ENCODE data around the gene MARVELD3. TPM values are rescaled to one million over a fixed set of nuclear protein-coding genes. Genes with fewer than 3 reads are reported as not detected.

Gene MARVELD3
- total and polyA plus RNA-seq, 2 of the 8 experiments (the other 6 are each of a cell fraction or from before 2014, with no cell fraction given), result 18.0 to 34.8 TPM

GRCh38 chr16:71673582-71673973 lies 47.6 kb downstream of the MARVELD3 start:
- H3K9ac ChIP-seq (replicated peaks in 1 of 4; ENCODE audit: extremely low read depth in 1 of 4, low read depth in 3 of 4, low read length in 3 of 4), result no peak overlapping the region
- H3K23me2 ChIP-seq (ENCODE audit: low read depth, low read length), result no peaks in the 10 kb centered on the region; the same call in 1 of the 2 replicates
- H3K23ac ChIP-seq (ENCODE audit: insufficient read length), result no peak overlapping the region
- DNase-seq (ENCODE audit: low read depth in 1 of 2, low spot score in 2 of 2), result no peak
- no peak overlapping the region for H3K18ac ChIP-seq (ENCODE audit: extremely low read depth, low read length)
- FAIRE-seq, result no peak
- no peak overlapping the region for H2BK20ac ChIP-seq (ENCODE audit: low read length)
- H3K4me2 ChIP-seq (ENCODE audit: insufficient read depth in 1 of 2, low read depth in 2 of 2, low read length in 2 of 2), result no peak overlapping the region
- no peaks in the 10 kb centered on the region for H3K79me1 ChIP-seq (ENCODE audit: low read depth, low read length)
- H2BK5ac ChIP-seq (ENCODE audit: low read depth, low read length), result no peak overlapping the region
- H3K36me3 ChIP-seq (ENCODE audit: control insufficient read depth in 2 of 4, insufficient read depth in 4 of 4, low read length in 3 of 4), result peaks cover 6 to 67% (median 47%) of the 10 kb centered on the region in 4 experiments
- CTCF ChIA-PET (ENCODE audit: partially characterized antibody), result no interaction called here
- H2BK120ac ChIP-seq (replicated peaks; ENCODE audit: low read depth, low read length), result no peak overlapping the region
- no peak overlapping the region for H3K4ac ChIP-seq (replicated peaks; ENCODE audit: insufficient read length, low read depth, low read length)
- H2BK12ac ChIP-seq (ENCODE audit: low read depth, low read length), result no peak overlapping the region
- H2BK15ac ChIP-seq (ENCODE audit: low read length), result no peak overlapping the region
- H3K4me1 ChIP-seq (replicated peaks in 1 of 4; ENCODE audit: control insufficient read depth in 3 of 4, insufficient read depth in 4 of 4, low read length in 3 of 4), result no peaks in the 10 kb centered on the region
- H3K14ac ChIP-seq (ENCODE audit: insufficient read length), result no peak overlapping the region
- H4K20me1 ChIP-seq (replicated peaks in 1 of 2; ENCODE audit: control insufficient read depth in 1 of 2, insufficient read depth in 2 of 2, low read length in 2 of 2), result no peaks in the 10 kb centered on the region
- no peak overlapping the region for H2AFZ ChIP-seq (ENCODE audit: low read length)
- no peaks in the 10 kb centered on the region for H3K27me3 ChIP-seq (replicated peaks in 1 of 4; ENCODE audit: control insufficient read depth in 3 of 4, extremely low read depth in 1 of 4, insufficient read depth in 3 of 4, low read length in 3 of 4)
- H3K4me3 ChIP-seq (ENCODE audit: extremely low read depth in 1 of 4, insufficient read depth in 2 of 4, low read depth in 3 of 4, low read length in 4 of 4), result no peak overlapping the region
- H4K8ac ChIP-seq (ENCODE audit: extremely low read depth, insufficient read depth, low read length), result no peak overlapping the region
- H4K5ac ChIP-seq (ENCODE audit: insufficient read length, low read depth, low read length), result no peak overlapping the region
- 91% methylated on average over 1 of the region's 1 CpG; no CpG with 5 or more reads in 1 of the 2 experiments for WGBS, 2 experiments (ENCODE audit: extremely low coverage in 1 of 2, insufficient coverage in 1 of 2, insufficient read length in 1 of 2, insufficient replicate concordance in 2 of 2, low coverage in 1 of 2, low lambda C conversion rate in 2 of 2, missing lambda C conversion rate in 1 of 2)
- H3K56ac ChIP-seq (replicated peaks; ENCODE audit: insufficient read length, low read depth, low read length), result no peak overlapping the region
- no peak overlapping the region for H2AK5ac ChIP-seq (ENCODE audit: low read depth, low read length)
- H4K91ac ChIP-seq (replicated peaks; ENCODE audit: insufficient read length, low read length), result no peak overlapping the region
- H3K27ac ChIP-seq (ENCODE audit: low read depth, low read length), result no peak overlapping the region
- POLR2A ChIA-PET (ENCODE audit: partially characterized antibody), result no interaction called here
- no peaks in the 10 kb centered on the region for H3K9me3 ChIP-seq (ENCODE audit: insufficient read depth in 2 of 2, low read depth in 1 of 2, low read length in 1 of 2)
- no peaks in the 10 kb centered on the region for H3K79me2 ChIP-seq (ENCODE audit: control insufficient read depth in 1 of 2, insufficient read depth in 2 of 2, low read length in 2 of 2)
- TF ChIP-seq ZNF274 (IDR thresholded peaks at IDR 0.05; ENCODE audit: borderline replicate concordance, extremely low read depth, low read length) (no peak), TEAD4 (IDR thresholded peaks at IDR 0.05; ENCODE audit: low read depth, low read length) (no peak), PHF8 (conservative IDR thresholded peaks at IDR 0.05; ENCODE audit: low read depth, low read length) (no peak), NANOG (IDR thresholded peaks at IDR 0.05; ENCODE audit: insufficient read depth, low read depth, low read length, poor library complexity, severe bottlenecking) (no peak), BCL11A (IDR thresholded peaks at IDR 0.05; ENCODE audit: low read depth in 2 of 2, low read length in 2 of 2) (no peak), POLR2A (IDR thresholded peaks at IDR 0.05; ENCODE audit: control extremely low read depth in 1 of 2, low read depth in 2 of 2, low read length in 2 of 2) (no peak), EZH2 (IDR thresholded peaks at IDR 0.05; ENCODE audit: low read depth, low read length, severe bottlenecking) (no peak), ASH2L (IDR thresholded peaks at IDR 0.05; ENCODE audit: low read length) (no peak), CBX5 (IDR thresholded peaks at IDR 0.05; ENCODE audit: low read depth, low read length) (no peak)

Data from H1 (cell line).